Nephron progenitor cell (in vitro differentiated cells): ENCODE data around the gene NGEF.

ENCODE experiments used
- DNase-seq: peaks from one replicate; pipeline ENCODE4 v3.0.0; 2021
- H3K27ac Mint-ChIP-seq: 2 replicates; pipeline ENCODE4 v1.8.0; 2021; ENCODE audit warnings: mild to moderate bottlenecking, moderate library complexity, mixed read lengths
- H3K27me3 Mint-ChIP-seq: 2 replicates; pipeline ENCODE4 v1.8.0; 2021; ENCODE audit warnings: mild to moderate bottlenecking, low read depth, mixed read lengths; ENCODE audit not compliant: poor library complexity
- H3K36me3 Mint-ChIP-seq: 2 replicates; pipeline ENCODE4 v1.8.0; 2021; ENCODE audit warnings: low read depth, mixed read lengths
- H3K4me1 Mint-ChIP-seq: 2 replicates; pipeline ENCODE4 v1.8.0; 2021; ENCODE audit warnings: mixed read lengths
- H3K4me3 Mint-ChIP-seq: 2 replicates; pipeline ENCODE4 v1.8.0; 2021; ENCODE audit warnings: mild to moderate bottlenecking, moderate library complexity, mixed read lengths
- H3K9me3 Mint-ChIP-seq: 2 replicates; pipeline ENCODE4 v1.8.0; 2021; ENCODE audit warnings: mild to moderate bottlenecking, moderate library complexity, mixed read lengths
- TF ChIP-seq, protein P1 (sequence below): fragments of 200-600 bp; sonication (generic); IDR thresholded peaks from 2 replicates; pipeline ENCODE4 v1.5.0; 2021; ENCODE audit warnings: antibody characterized with exemption

Gene NGEF

DNA sequence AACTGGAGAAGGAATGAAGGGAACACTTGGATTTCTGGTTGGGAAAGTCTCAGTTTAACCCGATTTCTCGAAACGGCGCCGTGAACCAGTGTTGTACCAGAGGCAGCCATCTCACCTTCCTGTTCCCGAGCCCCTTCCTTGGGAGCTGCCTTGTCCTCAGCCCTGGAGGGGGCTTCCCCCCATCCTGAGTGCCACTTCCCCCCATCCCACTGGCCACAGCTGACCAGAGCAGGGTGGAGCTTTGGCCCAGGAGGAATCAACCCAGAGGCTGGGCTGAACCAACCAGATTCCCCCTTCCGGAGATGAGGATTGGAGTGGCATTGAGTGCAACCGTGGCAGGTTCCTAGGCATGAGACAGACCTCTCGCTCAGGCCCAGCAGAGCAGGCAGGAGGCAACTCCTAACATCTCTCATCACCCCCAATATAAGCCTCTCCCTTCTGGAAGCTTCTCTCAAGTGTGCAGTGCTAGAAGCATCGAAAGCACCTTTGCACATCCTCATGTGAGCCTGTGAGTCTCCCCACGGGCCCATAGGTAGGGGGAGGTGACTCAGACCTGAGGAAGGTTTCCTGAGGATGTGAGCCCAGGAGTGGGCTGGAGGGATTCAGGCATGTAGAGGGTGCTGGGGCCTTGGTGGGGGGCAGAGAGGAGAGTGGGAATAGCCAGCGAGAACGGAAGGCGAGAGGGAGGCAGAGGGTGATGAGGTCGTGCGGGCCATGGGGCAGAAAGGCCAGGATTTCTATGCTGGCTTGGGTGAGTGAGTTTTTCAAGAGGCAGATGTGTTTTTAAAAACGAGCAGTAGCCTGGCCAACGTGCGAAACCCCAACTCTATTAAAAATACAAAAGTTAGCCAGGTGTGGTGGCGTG is 11.9 kb downstream of the NGEF start:
- Mint-ChIP-seq H3K36me3 (no peaks in the 10 kb centered on the region), H3K4me1 (peaks cover 17% of the 10 kb centered on the region), H3K27me3 (peaks cover 11% of the 10 kb centered on the region), H3K27ac (no peak overlapping the region), H3K4me3 (no peak overlapping the region), H3K9me3 (no peaks in the 10 kb centered on the region)
- DNase-seq, result no peak
- TF ChIP-seq, protein P1, sequence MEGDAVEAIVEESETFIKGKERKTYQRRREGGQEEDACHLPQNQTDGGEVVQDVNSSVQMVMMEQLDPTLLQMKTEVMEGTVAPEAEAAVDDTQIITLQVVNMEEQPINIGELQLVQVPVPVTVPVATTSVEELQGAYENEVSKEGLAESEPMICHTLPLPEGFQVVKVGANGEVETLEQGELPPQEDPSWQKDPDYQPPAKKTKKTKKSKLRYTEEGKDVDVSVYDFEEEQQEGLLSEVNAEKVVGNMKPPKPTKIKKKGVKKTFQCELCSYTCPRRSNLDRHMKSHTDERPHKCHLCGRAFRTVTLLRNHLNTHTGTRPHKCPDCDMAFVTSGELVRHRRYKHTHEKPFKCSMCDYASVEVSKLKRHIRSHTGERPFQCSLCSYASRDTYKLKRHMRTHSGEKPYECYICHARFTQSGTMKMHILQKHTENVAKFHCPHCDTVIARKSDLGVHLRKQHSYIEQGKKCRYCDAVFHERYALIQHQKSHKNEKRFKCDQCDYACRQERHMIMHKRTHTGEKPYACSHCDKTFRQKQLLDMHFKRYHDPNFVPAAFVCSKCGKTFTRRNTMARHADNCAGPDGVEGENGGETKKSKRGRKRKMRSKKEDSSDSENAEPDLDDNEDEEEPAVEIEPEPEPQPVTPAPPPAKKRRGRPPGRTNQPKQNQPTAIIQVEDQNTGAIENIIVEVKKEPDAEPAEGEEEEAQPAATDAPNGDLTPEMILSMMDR, result no peak

DNA sequence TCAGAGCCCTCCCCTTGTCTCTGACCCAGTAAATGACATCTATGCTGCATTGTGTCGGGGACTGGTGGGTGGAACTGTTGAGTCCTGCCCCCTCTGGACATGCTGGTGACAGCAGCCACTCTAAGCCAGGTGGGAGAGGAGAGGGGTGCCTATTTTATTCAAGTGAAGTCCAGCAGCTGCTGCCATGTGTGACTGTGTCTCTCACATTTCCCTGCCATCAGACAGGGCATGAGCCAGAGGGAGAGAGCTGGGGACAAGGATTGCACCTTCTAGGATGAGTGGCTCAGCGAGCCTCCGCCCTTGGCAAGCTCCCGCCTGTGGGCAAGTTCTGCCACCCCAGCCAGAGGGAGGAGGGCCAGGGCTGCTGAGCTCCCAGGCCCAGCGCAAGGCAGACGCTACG is 13.7 kb downstream of the NGEF start:
- TF ChIP-seq, protein P1, result no peak
- H3K27ac Mint-ChIP-seq, result peak overlapping the region; percentile 91
- DNase-seq, result no peak

DNA sequence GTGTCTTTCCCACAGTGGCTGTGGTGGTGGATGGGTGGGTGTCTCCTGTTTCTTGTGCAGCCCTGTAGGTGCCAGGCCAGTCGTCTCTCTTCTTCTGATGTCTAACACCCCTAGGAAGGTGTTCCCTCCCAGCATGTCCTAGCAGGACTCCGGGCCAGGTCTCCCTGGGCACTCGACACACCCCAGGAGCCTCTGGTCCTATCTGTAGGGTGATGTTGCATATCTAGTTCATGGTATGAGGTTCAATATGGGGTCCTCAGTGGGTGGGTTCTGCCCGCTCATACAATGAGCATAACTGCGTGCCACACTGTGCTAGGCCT is 14.4 kb downstream of the NGEF start:
- Mint-ChIP-seq H3K27me3 (peaks cover 7% of the 10 kb centered on the region), H3K36me3 (no peaks in the 10 kb centered on the region), H3K9me3 (peaks cover 1% of the 10 kb centered on the region), H3K27ac (no peak overlapping the region), H3K4me1 (peaks cover 24% of the 10 kb centered on the region), H3K4me3 (no peak overlapping the region)
- no peak for DNase-seq
- TF ChIP-seq, protein P1, result no peak

More for the DNA sequence above, 13.7 kb downstream of the NGEF start:
- Mint-ChIP-seq H3K4me3 (no peak overlapping the region), H3K4me1 (peaks cover 20% of the 10 kb centered on the region), H3K27me3 (peaks cover 9% of the 10 kb centered on the region), H3K9me3 (no peaks in the 10 kb centered on the region), H3K36me3 (no peaks in the 10 kb centered on the region)

DNA sequence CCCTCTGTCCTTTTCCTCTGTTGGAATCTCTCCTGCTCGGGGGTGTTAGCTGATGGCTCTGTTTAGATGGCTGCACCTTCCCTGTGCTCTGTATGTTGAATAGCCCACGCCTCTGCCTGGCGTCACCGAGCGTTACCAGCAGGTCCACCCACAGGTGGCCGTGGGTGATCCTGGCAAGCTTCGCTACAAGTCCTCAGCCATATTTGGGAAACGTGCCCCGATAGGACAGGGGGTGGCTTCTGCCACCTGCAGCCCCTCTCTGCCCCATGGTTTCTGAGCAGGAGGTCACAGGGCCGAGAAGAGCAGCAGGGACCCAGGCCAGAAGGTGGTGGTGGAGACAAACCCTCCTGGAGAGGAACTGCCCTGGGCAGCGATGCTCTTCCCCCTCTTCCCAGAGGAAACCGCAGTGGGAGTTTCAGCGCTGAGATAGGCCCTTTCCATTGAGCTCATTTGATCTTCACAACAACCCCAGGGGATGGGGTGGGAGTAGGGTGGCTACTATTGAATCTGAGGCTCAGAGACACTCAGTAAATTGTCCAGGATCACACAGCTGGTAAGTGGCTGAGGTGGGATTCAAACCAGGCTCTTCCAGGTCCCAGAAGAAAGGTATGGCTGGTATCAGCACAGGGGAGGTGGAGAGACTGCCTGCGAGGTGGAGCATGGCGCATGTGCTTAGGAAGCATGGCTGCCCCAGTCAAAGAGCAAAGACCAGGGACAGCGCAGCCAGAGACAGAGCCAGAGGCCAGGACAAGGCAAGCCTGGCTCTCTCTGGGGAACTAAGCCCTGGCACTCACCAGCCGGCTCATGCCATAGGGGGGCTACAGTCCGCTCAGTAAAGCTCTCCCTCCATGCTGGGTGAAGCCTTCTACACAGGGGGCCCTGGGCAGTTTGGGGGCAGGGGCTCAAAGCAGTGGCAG is 15.0 kb downstream of the NGEF start:
- Mint-ChIP-seq H3K36me3 (no peaks in the 10 kb centered on the region), H3K27me3 (peaks cover 5% of the 10 kb centered on the region), H3K4me1 (peaks cover 20% of the 10 kb centered on the region), H3K27ac (no peak overlapping the region), H3K9me3 (peaks cover 7% of the 10 kb centered on the region), H3K4me3 (no peak overlapping the region)
- no peak for DNase-seq
- TF ChIP-seq, protein P1, result no peak

DNA sequence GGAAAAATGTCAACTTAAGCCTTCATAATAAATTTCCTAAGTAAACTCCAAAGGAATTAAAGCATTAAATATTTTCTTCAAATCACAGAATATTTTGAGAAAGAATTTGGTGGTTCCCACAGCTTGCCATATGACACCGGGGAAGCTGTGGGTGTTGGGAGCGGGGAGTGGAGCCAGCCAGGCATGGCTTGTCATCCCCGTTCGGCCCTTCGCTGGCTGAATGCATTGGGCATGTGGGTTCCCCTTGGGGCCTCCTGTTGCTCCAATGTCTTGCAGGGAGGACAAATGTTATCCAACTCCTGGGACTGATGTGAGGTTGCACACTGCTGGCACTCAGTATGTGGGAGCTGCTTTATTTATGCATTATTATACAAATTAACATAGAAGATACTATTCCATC is 18.6 kb downstream of the NGEF start:
- Mint-ChIP-seq H3K9me3 (peaks cover 15% of the 10 kb centered on the region), H3K36me3 (no peaks in the 10 kb centered on the region), H3K27me3 (no peaks in the 10 kb centered on the region), H3K4me1 (peaks cover 19% of the 10 kb centered on the region), H3K27ac (no peak overlapping the region), H3K4me3 (no peak overlapping the region)
- DNase-seq, result peak; percentile 48
- TF ChIP-seq, protein P1, result no peak
